Esophagus muscularis mucosa (tissue), 4 donors: ENCODE results near the gene OTP. TPM values are rescaled to one million over a fixed set of nuclear protein-coding genes. Genes with fewer than 3 reads are reported as not detected.
"Not testable (repeated sequence)": the region's sequence is repeated elsewhere in the genome, so short reads cannot be mapped to it uniquely, and the experiment has no call there.

Experiments
- DNase-seq: peaks from one replicate; pipeline ENCODE4 v3.0.0-alpha.2; 2017; ENCODE audit errors: extremely low spot score
- H3K27ac ChIP-seq, 4 donors: fragments of 200-600 bp; sonication (generic); replicated peaks in 1 of 4; 1 replicate in 3 of 4; 2 replicates in 1 of 4; pipeline ENCODE4 v1.5.1; 2016 to 2019; ENCODE audit warnings: mild to moderate bottlenecking in 1 of 4
- H3K27me3 ChIP-seq, 4 donors: fragments of 200-600 bp; sonication (generic); one replicate each; pipeline versions ENCODE4 v1.5.1 to v1.6.0; 2016 to 2019
- H3K36me3 ChIP-seq, 4 donors: fragments of 200-600 bp; sonication (generic); one replicate each; pipeline ENCODE4 v1.5.1; 2016 to 2019
- H3K4me1 ChIP-seq, 4 donors: fragments of 200-600 bp; sonication (generic); one replicate each; pipeline ENCODE4 v1.5.1; 2016 to 2019
- H3K4me3 ChIP-seq, 4 donors: fragments of 200-600 bp; sonication (generic); 1 replicate in 2 of 4; 2 replicates in 2 of 4; pipeline ENCODE4 v1.5.1; 2016 to 2019; ENCODE audit warnings: mild to moderate bottlenecking in 4 of 4, moderate library complexity in 1 of 4
- H3K9me3 ChIP-seq, 4 donors: fragments of 200-600 bp; sonication (generic); 1 replicate in 3 of 4; 2 replicates in 1 of 4; pipeline ENCODE4 v1.5.1; 2016 to 2019
- CTCF ChIP-seq, 3 experiments: fragments of 200-600 bp in 2 of 3; fragments of 450-650 bp in 1 of 3; sonication (generic) in 2 of 3; IDR thresholded peaks; one replicate each; pipeline ENCODE4 v1.5.1; 2017 to 2019; ENCODE audit warnings: antibody characterized with exemption in 3 of 3, mild to moderate bottlenecking in 2 of 3, moderate library complexity in 1 of 3
- EP300 ChIP-seq: sonication (generic); formaldehyde crosslinking; IDR thresholded peaks from one replicate; pipeline ENCODE4 v1.6.1; 2017; ENCODE audit warnings: antibody characterized with exemption
- POLR2A ChIP-seq: fragments of 450-650 bp; IDR thresholded peaks from one replicate; pipeline ENCODE4 v1.6.1; 2017; ENCODE audit warnings: antibody characterized with exemption, moderate library complexity, mild to moderate bottlenecking, low read depth
- POLR2AphosphoS5 ChIP-seq, 2 donors: sonication (generic); formaldehyde crosslinking; IDR thresholded peaks; one replicate each; pipeline ENCODE4 v1.6.1; 2017; ENCODE audit warnings: antibody characterized with exemption in 2 of 2
- WGBS: methylation state at CpG from one replicate; pipeline ENCODE4 v1.1.5; 2018; 5-methylcytosine and 5-hydroxymethylcytosine counted together
- intact Hi-C: fragments of 100-400 bp; cut with DNase I; formaldehyde crosslinking; loops from one replicate; pipeline ENCODE4 v1.15.1; 2023
- total RNA-seq, 4 donors: library from RNA; depleted of rRNA; stranded (reverse); fragments of >200 nt; gene quantifications; one replicate each; pipeline versions ENCODE4 v1.1.0 to v1.2.1, GENCODE V29; 2016

The OTP gene
- total RNA-seq, 4 donors from 2014 or later: not detected

GRCh38 chr5:77599679-77600078 is 38.8 kb downstream of the OTP start:
- TF ChIP-seq POLR2AphosphoS5 (IDR thresholded peaks at IDR 0.05) (no peak), POLR2A (no peak), EP300 (no peak), CTCF (IDR thresholded peaks at IDR 0.05) (no peak)
- intact Hi-C loops: no loop called here
- H3K4me1 ChIP-seq: no peaks in the 10 kb centered on the region
- DNase-seq: no peak
- 89% methylated on average over 2 of the region's 2 CpGs for WGBS
- H3K27me3 ChIP-seq: peaks cover 0 to 9% (median 0%) of the 10 kb centered on the region in 4 donors
- no peaks in the 10 kb centered on the region for H3K36me3 ChIP-seq
- H3K9me3 ChIP-seq: no peaks in the 10 kb centered on the region
- no peak overlapping the region for H3K4me3 ChIP-seq
- H3K27ac ChIP-seq: no peak overlapping the region

- Histone ChIP-seq H3K9me3 (peaks cover 0 to 10% (median 0%) of the 10 kb centered on the region in 4 donors), H3K27ac (no peak overlapping the region), H3K4me1 (no peaks in the 10 kb centered on the region), H3K4me3 (no peak overlapping the region), H3K36me3 (no peaks in the 10 kb centered on the region), H3K27me3 (no peaks in the 10 kb centered on the region)
- 64% methylated on average over 3 of the region's 3 CpGs for WGBS
- intact Hi-C loops: no loop called here
- no peak for TF ChIP-seq EP300
- no peak for TF ChIP-seq POLR2A
- TF ChIP-seq CTCF (IDR thresholded peaks at IDR 0.05): no peak
- no peak for DNase-seq
Observed at GRCh38 chr5:77590347-77590746, 48.2 kb downstream of the OTP start.

- Histone ChIP-seq H3K4me3 (no peak overlapping the region), H3K4me1 (no peaks in the 10 kb centered on the region), H3K27me3 (no peaks in the 10 kb centered on the region), H3K9me3 (peaks cover 0 to 10% (median 0%) of the 10 kb centered on the region in 4 donors), H3K27ac (no peak overlapping the region), H3K36me3 (no peaks in the 10 kb centered on the region)
- DNase-seq: no peak
- intact Hi-C loops: no loop called here
- TF ChIP-seq EP300: no peak
Observed at GRCh38 chr5:77588175-77588574, 50.3 kb downstream of the OTP start.

GRCh38 chr5:77586101-77586500 is 52.4 kb downstream of the OTP start:
- no peak overlapping the region for H3K4me3 ChIP-seq
- intact Hi-C loops: no loop called here
- no peak overlapping the region for H3K27ac ChIP-seq
- no peak for DNase-seq
- WGBS: 94% methylated on average over 1 of the region's 1 CpG
- H3K36me3 ChIP-seq: no peaks in the 10 kb centered on the region
- TF ChIP-seq CTCF (IDR thresholded peaks at IDR 0.05) (no peak), POLR2AphosphoS5 (IDR thresholded peaks at IDR 0.05) (no peak), EP300 (no peak), POLR2A (no peak)
- H3K27me3 ChIP-seq: no peaks in the 10 kb centered on the region
- no peaks in the 10 kb centered on the region for H3K9me3 ChIP-seq
- no peaks in the 10 kb centered on the region for H3K4me1 ChIP-seq

GRCh38 chr5:77582143-77582542 is 56.4 kb downstream of the OTP start:
- 85% methylated on average over 7 of the region's 7 CpGs for WGBS
- H3K4me1 ChIP-seq, H3K9me3 ChIP-seq, DNase-seq, H3K27ac ChIP-seq, intact Hi-C loops, H3K27me3 ChIP-seq, H3K36me3 ChIP-seq, H3K4me3 ChIP-seq: not testable (repeated sequence)

Other genes starting within 250 kb of the OTP start
- gene WDR41, start 146.4 kb downstream of the OTP start, total RNA-seq: 10 to 100 TPM; 18.8 to 56.1 (median 33.2) TPM
- 100 to 1,000 TPM; 128 to 152 (median 146) TPM for gene TBCA, start 137.6 kb upstream of the OTP start, total RNA-seq